Thoracic aorta (tissue), 2 donors: ENCODE measurements around the gene TTLL4. TPM values are rescaled to one million over a fixed set of nuclear protein-coding genes. Genes with fewer than 3 reads are reported as not detected.

Experiments used
- ATAC-seq: fragments of 150-250 bp; one replicate; pipeline ENCODE4 v1.8.0; 2017; ENCODE audit warnings: low read depth; ENCODE audit not compliant: insufficient number of reproducible peaks, low FRiP score
- DNase-seq: peaks from one replicate; pipeline ENCODE4 v3.0.0-alpha.2; 2020; ENCODE audit warnings: low spot score
- H3K27ac ChIP-seq, 2 donors: fragments of 200-600 bp; sonication (generic); 1 replicate in 1 of 2; 2 replicates in 1 of 2; pipeline ENCODE4 v1.5.1; 2016; ENCODE audit warnings: mild to moderate bottlenecking in 2 of 2, moderate library complexity in 2 of 2
- H3K27me3 ChIP-seq: fragments of 200-600 bp; sonication (generic); replicated peaks from 2 replicates; pipeline ENCODE4 v1.6.0; 2016; ENCODE audit warnings: mild to moderate bottlenecking; ENCODE audit not compliant: insufficient read depth
- H3K36me3 ChIP-seq: fragments of 200-600 bp; sonication (generic); one replicate; pipeline ENCODE4 v1.5.1; 2016
- H3K4me1 ChIP-seq, 2 donors: fragments of 200-600 bp; sonication (generic); 1 replicate in 1 of 2; 2 replicates in 1 of 2; pipeline versions ENCODE4 v1.5.1 to v1.6.0; 2016; ENCODE audit warnings: low read depth in 2 of 2, mild to moderate bottlenecking in 1 of 2; ENCODE audit not compliant: control insufficient read depth in 1 of 2
- H3K4me3 ChIP-seq: fragments of 200-600 bp; sonication (generic); 2 replicates; pipeline ENCODE4 v1.5.1; 2016; ENCODE audit warnings: mild to moderate bottlenecking
- H3K9me3 ChIP-seq: fragments of 200-600 bp; sonication (generic); 2 replicates; pipeline ENCODE4 v1.5.1; 2016
- CTCF ChIP-seq: fragments of 200-600 bp; sonication (generic); IDR thresholded peaks from one replicate; pipeline ENCODE4 v1.5.1; 2019; ENCODE audit warnings: antibody characterized with exemption
- total RNA-seq, 2 donors: library from RNA; depleted of rRNA; stranded (reverse); fragments of >200 nt; gene quantifications; one replicate each; pipeline versions ENCODE4 v1.1.0 to v1.2.3, GENCODE V29; 2016

TTLL4 gene
- total RNA-seq, 2 donors from 2014 or later: 10.8 to 24.1 TPM

GRCh38 chr2:218745160-218745558, 34.5 kb downstream of the TTLL4 start:
- ATAC-seq (no peak), DNase-seq (no peak)
- H3K36me3 ChIP-seq: peaks cover 21% of the 10 kb centered on the region
- no peak overlapping the region for H3K4me3 ChIP-seq
- H3K9me3 ChIP-seq: no peaks in the 10 kb centered on the region
- TF ChIP-seq CTCF: no peak
- H3K4me1 ChIP-seq: no peaks in the 10 kb centered on the region
- no peaks in the 10 kb centered on the region for H3K27me3 ChIP-seq
- H3K27ac ChIP-seq: no peak overlapping the region

GRCh38 chr2:218745559-218746469, 35.2 kb downstream of the TTLL4 start:
- DNase-seq (no peak), ATAC-seq (no peak)
- H3K4me3 ChIP-seq: no peak overlapping the region
- no peaks in the 10 kb centered on the region for H3K9me3 ChIP-seq
- no peaks in the 10 kb centered on the region for H3K27me3 ChIP-seq
- H3K27ac ChIP-seq: no peak overlapping the region
- peaks cover 23% of the 10 kb centered on the region for H3K36me3 ChIP-seq
- H3K4me1 ChIP-seq: no peaks in the 10 kb centered on the region
- no peak for TF ChIP-seq CTCF

GRCh38 chr2:218746470-218746795, 35.8 kb downstream of the TTLL4 start:
- H3K4me1 ChIP-seq: no peaks in the 10 kb centered on the region
- ATAC-seq: no peak
- H3K27me3 ChIP-seq: no peaks in the 10 kb centered on the region
- no peak overlapping the region for H3K27ac ChIP-seq
- no peaks in the 10 kb centered on the region for H3K9me3 ChIP-seq
- no peak for TF ChIP-seq CTCF
- H3K4me3 ChIP-seq: no peak overlapping the region
- peaks cover 23% of the 10 kb centered on the region for H3K36me3 ChIP-seq
- DNase-seq: no peak

- Histone ChIP-seq H3K27ac (no peak overlapping the region), H3K36me3 (peaks cover 23% of the 10 kb centered on the region), H3K27me3 (no peaks in the 10 kb centered on the region), H3K4me3 (no peak overlapping the region), H3K9me3 (no peaks in the 10 kb centered on the region), H3K4me1 (no peaks in the 10 kb centered on the region)
- DNase-seq: no peak
- no peak for TF ChIP-seq CTCF
- ATAC-seq: no peak
Observed at GRCh38 chr2:218746960-218747359, 36.3 kb downstream of the TTLL4 start.

- H3K4me1 ChIP-seq: no peaks in the 10 kb centered on the region
- no peaks in the 10 kb centered on the region for H3K9me3 ChIP-seq
- DNase-seq (no peak), ATAC-seq (no peak)
- no peak overlapping the region for H3K27ac ChIP-seq
- no peak overlapping the region for H3K4me3 ChIP-seq
- no peak for TF ChIP-seq CTCF
- H3K36me3 ChIP-seq: peaks cover 30% of the 10 kb centered on the region
- H3K27me3 ChIP-seq: no peaks in the 10 kb centered on the region
Observed at GRCh38 chr2:218748741-218749441, 38.3 kb downstream of the TTLL4 start.
